A549 treated with CORT108297 at 1 μM for 4 hours (cell line): ENCODE measurements around the gene OR4K14. TPM values are rescaled to one million over a fixed set of nuclear protein-coding genes. Genes with fewer than 3 reads are reported as not detected.

Experiments used
- total RNA-seq: library from RNA; stranded (reverse); fragments of 200-300 nt; extraction: Qiagen RNA extraction; gene quantifications from 5 replicates; pipeline ENCODE4 v1.2.3, GENCODE V29; 2022

The OR4K14 gene, protein sequence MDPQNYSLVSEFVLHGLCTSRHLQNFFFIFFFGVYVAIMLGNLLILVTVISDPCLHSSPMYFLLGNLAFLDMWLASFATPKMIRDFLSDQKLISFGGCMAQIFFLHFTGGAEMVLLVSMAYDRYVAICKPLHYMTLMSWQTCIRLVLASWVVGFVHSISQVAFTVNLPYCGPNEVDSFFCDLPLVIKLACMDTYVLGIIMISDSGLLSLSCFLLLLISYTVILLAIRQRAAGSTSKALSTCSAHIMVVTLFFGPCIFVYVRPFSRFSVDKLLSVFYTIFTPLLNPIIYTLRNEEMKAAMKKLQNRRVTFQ
- total RNA-seq, result not detected in 5 replicates

DNA sequence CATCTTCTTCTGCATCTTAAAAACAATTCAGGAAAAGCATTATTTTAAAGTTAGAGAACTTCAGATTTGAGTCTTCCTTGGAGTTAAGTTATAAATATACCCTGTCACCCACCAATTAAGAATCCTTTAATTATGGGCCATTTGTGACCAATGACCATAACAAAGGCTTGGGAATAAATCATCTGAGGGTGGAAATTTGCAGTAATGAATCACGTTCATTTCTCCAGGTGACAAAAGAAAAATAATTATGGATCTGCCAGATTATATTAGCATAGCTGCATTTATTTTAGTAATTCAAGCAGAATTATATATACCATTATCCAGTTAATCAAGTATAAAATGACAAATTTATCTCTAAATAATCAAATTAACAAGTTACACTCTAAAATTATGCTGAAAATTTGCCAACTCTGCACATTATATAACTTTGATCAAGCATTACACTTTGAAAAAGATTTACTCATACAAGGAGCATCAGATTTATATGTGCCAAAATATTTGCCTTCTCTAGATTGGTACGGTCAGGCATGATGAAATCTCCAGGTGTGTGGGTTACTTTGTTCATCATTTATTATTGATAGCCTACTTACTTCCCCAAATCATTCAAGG lies at the start of gene OR4K14:
Gene OR4K14 (minus strand): TSS at position 51 of the 609 bp plus-strand sequence. CDS start 4,114 bp downstream, outside the sequence.

DNA sequence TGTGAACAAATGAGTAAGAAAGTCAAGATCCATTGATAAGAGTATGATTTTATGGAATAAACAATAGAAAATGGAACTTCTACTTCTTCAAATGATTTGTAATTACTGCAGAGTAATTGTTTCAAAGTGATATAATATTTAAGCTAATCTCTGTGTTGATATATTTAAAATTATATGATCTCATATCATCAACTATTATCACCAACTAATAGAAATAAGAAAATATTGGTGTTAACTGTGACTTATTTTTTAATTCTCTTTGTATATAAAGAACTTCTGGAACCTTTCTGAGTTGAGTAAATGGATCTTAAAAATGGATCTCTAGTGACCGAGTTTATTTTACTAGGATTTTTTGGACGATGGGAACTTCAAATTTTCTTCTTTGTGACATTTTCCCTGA lies 40.6 kb upstream of the OR4K14 start, which contains the start of gene OR4L1:
Gene OR4L1 (plus strand): TSS at position 301 of the 400 bp plus-strand sequence. CDS start 0 bp downstream, at position 301.

DNA sequence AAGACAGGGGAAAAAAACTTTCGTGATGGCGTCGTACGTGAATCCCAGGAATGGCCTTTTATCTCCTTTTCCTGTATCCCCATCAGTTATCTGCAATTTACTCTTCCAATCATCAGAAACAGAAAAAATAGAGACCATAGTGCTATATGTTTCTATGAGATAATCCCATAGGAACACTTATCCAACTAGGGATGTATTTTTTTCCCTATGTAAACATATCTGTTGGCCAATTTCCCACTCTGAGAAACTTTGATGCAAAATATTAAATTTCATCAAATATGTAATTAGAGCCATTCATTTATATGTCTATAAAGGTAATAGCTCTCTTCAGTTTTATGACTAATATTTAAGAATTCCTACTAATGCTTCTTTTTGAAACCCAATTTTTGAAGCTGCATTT lies 16.8 kb upstream of the OR4K14 start, which contains the start of gene OR4K13:
Gene OR4K13 (minus strand): TSS at position 101 of the 400 bp plus-strand sequence. CDS start 1,280 bp downstream, outside the sequence.

DNA sequence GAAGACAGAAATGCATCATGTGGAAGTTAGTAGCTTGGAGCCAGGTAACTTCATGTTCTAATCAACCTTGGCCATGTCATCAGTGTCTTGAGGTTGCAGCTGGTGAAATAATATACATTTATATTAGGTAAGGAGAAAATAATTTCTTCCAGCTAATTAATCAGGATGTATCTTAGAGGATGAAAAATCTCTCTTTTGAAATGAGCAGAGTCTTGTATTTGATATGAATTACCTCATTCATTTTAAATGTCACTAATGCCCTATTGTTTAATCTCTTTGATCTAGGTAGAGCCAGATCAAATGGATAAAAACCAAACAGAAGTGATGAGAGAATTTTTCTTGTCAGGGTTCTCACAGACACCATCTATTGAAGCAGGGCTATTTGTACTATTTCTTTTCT lies 17.2 kb downstream of the OR4K14 start, which contains the start of gene OR4Q2:
Gene OR4Q2 (plus strand): TSS at position 301 of the 400 bp plus-strand sequence.

DNA sequence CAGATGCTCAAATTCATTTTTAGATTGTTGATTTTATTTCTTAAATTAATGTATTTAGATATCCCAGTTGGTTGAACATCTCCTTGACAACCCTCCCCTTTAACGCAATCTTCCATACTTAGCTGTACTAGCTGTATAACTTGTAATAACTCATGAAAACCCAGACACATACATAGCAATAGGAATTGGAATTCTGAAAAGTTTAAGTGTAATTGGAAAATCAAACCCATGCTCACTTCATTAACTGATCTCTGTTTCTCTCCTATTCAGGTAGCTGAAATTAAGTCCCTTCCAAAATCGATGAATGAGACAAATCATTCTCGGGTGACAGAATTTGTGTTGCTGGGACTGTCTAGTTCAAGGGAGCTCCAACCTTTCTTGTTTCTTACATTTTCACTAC lies 43.8 kb downstream of the OR4K14 start, which contains the start of gene OR4K15:
Gene OR4K15 (plus strand): TSS at position 301 of the 400 bp plus-strand sequence. CDS start 0 bp downstream, at position 301.

Other genes with a start within 250 kb of the OR4K14 start
- gene OR4M1, start 245.8 kb downstream of the OR4K14 start, total RNA-seq, result not detected in 5 replicates
- not detected in 5 replicates for gene OR4N2, start 215.5 kb downstream of the OR4K14 start, total RNA-seq
- gene OR4K2, start 144.2 kb downstream of the OR4K14 start, total RNA-seq, result not detected in 5 replicates
- not detected in 5 replicates for gene OR4K5, start 98.7 kb downstream of the OR4K14 start, total RNA-seq
- not detected in 5 replicates for gene OR4K1, start 88.4 kb downstream of the OR4K14 start, total RNA-seq
- gene OR4K15, start 43.7 kb downstream of the OR4K14 start, total RNA-seq, result not detected in 5 replicates
- gene OR4Q2, start 17.1 kb downstream of the OR4K14 start, total RNA-seq, result not detected in 5 replicates
- gene OR4K13, start 16.7 kb upstream of the OR4K14 start, total RNA-seq, result not detected in 5 replicates
- gene OR4L1, start 40.7 kb upstream of the OR4K14 start, total RNA-seq, result not detected in 5 replicates
- not detected in 5 replicates for gene OR4K17, start 91.4 kb upstream of the OR4K14 start, total RNA-seq
- not detected in 5 replicates for gene OR4N5, start 119.5 kb upstream of the OR4K14 start, total RNA-seq
- gene OR11G2, start 171.6 kb upstream of the OR4K14 start, total RNA-seq, result not detected in 5 replicates
- gene OR11H6, start 204.4 kb upstream of the OR4K14 start, total RNA-seq, result not detected in 5 replicates
- not detected in 5 replicates for gene OR11H7, start 209.7 kb upstream of the OR4K14 start, total RNA-seq
- gene OR11H4, start 220.0 kb upstream of the OR4K14 start, total RNA-seq, result not detected in 5 replicates